A549 (cell line): Measurements from ENCODE around the gene SH3BGRL2. TPM values are rescaled to one million over a fixed set of nuclear protein-coding genes. Genes with fewer than 3 reads are reported as not detected.

ENCODE experiments used
- ATAC-seq, 2 experiments: fragments of 200-7000 bp in 1 of 2; fragments of >200 bp in 1 of 2; cut with Nextera tagmentation in 1 of 2; cut with Tn5 transposase in 1 of 2; 3 replicates each; pipeline versions ENCODE4 v1.8.0 to v1.9.1; 2018 to 2020; ENCODE audit warnings: mild to moderate bottlenecking in 1 of 2, moderate library complexity in 1 of 2
- CTCF ChIA-PET: fragments of 300-600 bp; sonication (Branson Sonifier 250); formaldehyde crosslinking; extraction: SDS; loops from one replicate; lab custom pipeline; 2021; ENCODE audit warnings: antibody characterized with exemption, inconsistent platforms; lab: Yijun Ruan, JAX
- POLR2A ChIA-PET: fragments of 350-600 bp; formaldehyde crosslinking; extraction: SDS; loops from one replicate; lab custom pipeline; 2021; ENCODE audit warnings: antibody characterized with exemption, inconsistent platforms; lab: Yijun Ruan, JAX
- DNase-seq, 2 experiments: peaks; one replicate each; pipeline versions ENCODE4 v3.0.0 to v3.0.0-alpha.2; 2011 to 2016; ENCODE audit warnings: low read depth in 1 of 2, low spot score in 1 of 2
- FAIRE-seq: peaks from 2 replicates; lab custom pipeline; 2011; peaks lifted over from hg19 to GRCh38; lab: Jason Lieb, UNC
- H3K27ac ChIP-seq, 2 experiments: fragments of >200 bp; sonication (Bioruptor Twin); formaldehyde crosslinking; 3 replicates each; pipeline ENCODE4 v1.5.1; 2016 to 2017
- H3K4me1 ChIP-seq: fragments of >200 bp; sonication (Bioruptor Twin); formaldehyde crosslinking; 3 replicates; pipeline ENCODE4 v1.6.1; 2016
- H3K4me2 ChIP-seq: fragments of >200 bp; sonication (Bioruptor Twin); formaldehyde crosslinking; 3 replicates; pipeline ENCODE4 v1.6.1; 2016
- H3K4me3 ChIP-seq: fragments of >200 bp; sonication (Bioruptor Twin); formaldehyde crosslinking; 3 replicates; pipeline ENCODE4 v1.5.1; 2016
- H3K9me3 ChIP-seq: fragments of >200 bp; sonication (Bioruptor Twin); formaldehyde crosslinking; 3 replicates; pipeline ENCODE4 v1.6.1; 2016
- BHLHE40 ChIP-seq: IDR thresholded peaks from 2 replicates; pipeline ENCODE4 v1.6.1; 2012; ENCODE audit warnings: low read depth, low read length, inconsistent platforms
- CBX2 ChIP-seq: fragments of 200-600 bp; sonication (generic); IDR thresholded peaks from 2 replicates; pipeline ENCODE4 v1.6.1; 2016; ENCODE audit warnings: low read depth, mild to moderate bottlenecking, borderline replicate concordance
- CBX8 ChIP-seq: fragments of 200-600 bp; sonication (generic); IDR thresholded peaks from 2 replicates; pipeline ENCODE4 v1.6.1; 2016
- CEBPB ChIP-seq, 2 experiments: fragments of >200 bp in 1 of 2; sonication (Bioruptor Twin) in 1 of 2; formaldehyde crosslinking in 1 of 2; IDR thresholded peaks; 2 replicates each; pipeline ENCODE4 v1.6.1; 2012 to 2016
- CHD2 ChIP-seq: fragments of 150-350 bp; IDR thresholded peaks from 2 replicates; pipeline ENCODE4 v1.6.1; 2014; ENCODE audit warnings: low read length; ENCODE audit not compliant: partially characterized antibody
- EHF ChIP-seq: fragments of 250-450 bp; sonication (Bioruptor Pico); IDR thresholded peaks from 2 replicates; pipeline ENCODE4 v1.5.0; 2020; ENCODE audit warnings: mild to moderate bottlenecking
- EP300 ChIP-seq, 2 experiments: fragments of >200 bp; sonication (Bioruptor Twin); formaldehyde crosslinking; IDR thresholded peaks; 2 replicates in 1 of 2; 3 replicates in 1 of 2; pipeline ENCODE4 v1.6.1; 2016 to 2017
- HOXA7 ChIP-seq: fragments of 250-450 bp; sonication (Bioruptor Pico); IDR thresholded peaks from 2 replicates; pipeline ENCODE4 v1.5.0; 2020; ENCODE audit warnings: mild to moderate bottlenecking, moderate library complexity
- HOXB5 ChIP-seq: fragments of 250-450 bp; sonication (Bioruptor Pico); IDR thresholded peaks from 2 replicates; pipeline ENCODE4 v1.5.0; 2020; ENCODE audit warnings: mild to moderate bottlenecking, moderate library complexity
- JUNB ChIP-seq: fragments of >200 bp; sonication (Bioruptor Twin); formaldehyde crosslinking; IDR thresholded peaks from 2 replicates; pipeline ENCODE4 v1.6.1; 2016
- KDM5A ChIP-seq: fragments of 200-600 bp; sonication (generic); IDR thresholded peaks from 2 replicates; pipeline ENCODE4 v1.6.1; 2016; ENCODE audit warnings: antibody characterized with exemption, mild to moderate bottlenecking
- NPAS2 ChIP-seq: fragments of 250-450 bp; sonication (Bioruptor Pico); IDR thresholded peaks from 2 replicates; pipeline ENCODE4 v1.8.0; 2022; ENCODE audit warnings: mild to moderate bottlenecking, moderate library complexity, borderline replicate concordance
- NR3C1 ChIP-seq: fragments of >200 bp; sonication (Bioruptor Twin); formaldehyde crosslinking; IDR thresholded peaks from 3 replicates; pipeline ENCODE4 v1.6.1; 2017
- POLR2AphosphoS2 ChIP-seq: conservative IDR thresholded peaks from 2 replicates; pipeline ENCODE4 v1.6.1; 2012; ENCODE audit warnings: low read length, improper control_type of control experiment, inconsistent platforms
- RAD21 ChIP-seq, 2 experiments: fragments of >200 bp in 1 of 2; sonication (Bioruptor Twin) in 1 of 2; formaldehyde crosslinking in 1 of 2; IDR thresholded peaks in 1 of 2; conservative IDR thresholded peaks in 1 of 2; 2 replicates in 1 of 2; 3 replicates in 1 of 2; pipeline ENCODE4 v1.6.1; 2012 to 2018; ENCODE audit warnings: inconsistent platforms in 1 of 2
- RCOR1 ChIP-seq: fragments of 150-350 bp; IDR thresholded peaks from 2 replicates; pipeline ENCODE4 v1.6.1; 2014; ENCODE audit warnings: antibody characterized with exemption, low read length, low read depth
- RFX5 ChIP-seq: fragments of 450-650 bp; IDR thresholded peaks from 2 replicates; pipeline ENCODE4 v1.7.1; 2014; ENCODE audit warnings: antibody characterized with exemption, mild to moderate bottlenecking, moderate library complexity
- SMC3 ChIP-seq: fragments of >200 bp; sonication (Bioruptor Twin); formaldehyde crosslinking; IDR thresholded peaks from 3 replicates; pipeline ENCODE4 v1.6.1; 2018; ENCODE audit warnings: inconsistent platforms
- SREBF2 ChIP-seq: fragments of 450-650 bp; IDR thresholded peaks from 2 replicates; pipeline ENCODE4 v1.6.1; 2014; ENCODE audit warnings: mild to moderate bottlenecking, moderate library complexity
- ZC3H11A ChIP-seq: fragments of 450-650 bp; IDR thresholded peaks from 2 replicates; pipeline ENCODE4 v1.6.1; 2014; ENCODE audit warnings: antibody characterized with exemption, mild to moderate bottlenecking
- WGBS: methylation state at CpG from one replicate; pipeline ENCODE4 v1.1.6; 2017; ENCODE audit errors: missing lambda C conversion rate; 5-methylcytosine and 5-hydroxymethylcytosine counted together
- polyA plus RNA-seq, 4 experiments: library from polyadenylated mRNA; depleted of rRNA in 3 of 4; stranded (reverse); fragments of >200 nt; fragmentation: RNase III in 1 of 4; extraction: RNeasy Plus Mini Kit Qiagen cat#74134 plus additional on column Dnase treatment in 1 of 4; gene quantifications; 2 replicates in 3 of 4; 3 replicates in 1 of 4; pipeline ENCODE4 v1.2.3, GENCODE V29; 2011 to 2017
- TF ChIP-seq, protein P1 (sequence below): fragments of 250-450 bp; sonication (Bioruptor Pico); IDR thresholded peaks from 2 replicates; pipeline ENCODE4 v1.5.0; 2021; ENCODE audit warnings: mild to moderate bottlenecking, moderate library complexity, borderline replicate concordance
- TF ChIP-seq, protein P2 (sequence below): fragments of 450-650 bp; IDR thresholded peaks from 2 replicates; pipeline ENCODE4 v1.6.1; 2014; ENCODE audit warnings: antibody characterized with exemption
- TF ChIP-seq, protein P3 (sequence below): fragments of >200 bp; sonication (Bioruptor Twin); formaldehyde crosslinking; IDR thresholded peaks from 3 replicates; pipeline ENCODE4 v1.5.1; 2016
- TF ChIP-seq, protein P4 (sequence below): fragments of >200 bp; sonication (Bioruptor Twin); formaldehyde crosslinking; IDR thresholded peaks from 3 replicates; pipeline ENCODE4 v1.6.1; 2016
- TF ChIP-seq, protein P5 (sequence below): IDR thresholded peaks from 2 replicates; pipeline ENCODE4 v1.6.1; 2012
- TF ChIP-seq, protein P6 (sequence below): IDR thresholded peaks from 2 replicates; pipeline ENCODE4 v1.6.1; 2012; ENCODE audit warnings: low read depth, borderline replicate concordance
- TF ChIP-seq, protein P7 (sequence below): fragments of 250-450 bp; sonication (Bioruptor Pico); IDR thresholded peaks from 2 replicates; pipeline ENCODE4 v1.5.0; 2020; ENCODE audit warnings: low read depth, mild to moderate bottlenecking, moderate library complexity
- TF ChIP-seq, protein P8 (sequence below): fragments of 150-350 bp; IDR thresholded peaks from 2 replicates; pipeline ENCODE4 v1.6.1; 2014; ENCODE audit warnings: low read depth, mild to moderate bottlenecking, low read length

SH3BGRL2 gene
- polyA plus RNA-seq, 2 of the 4 experiments (the other 2 are of a cell fraction): 0.48 to 1.9 TPM

DNA sequence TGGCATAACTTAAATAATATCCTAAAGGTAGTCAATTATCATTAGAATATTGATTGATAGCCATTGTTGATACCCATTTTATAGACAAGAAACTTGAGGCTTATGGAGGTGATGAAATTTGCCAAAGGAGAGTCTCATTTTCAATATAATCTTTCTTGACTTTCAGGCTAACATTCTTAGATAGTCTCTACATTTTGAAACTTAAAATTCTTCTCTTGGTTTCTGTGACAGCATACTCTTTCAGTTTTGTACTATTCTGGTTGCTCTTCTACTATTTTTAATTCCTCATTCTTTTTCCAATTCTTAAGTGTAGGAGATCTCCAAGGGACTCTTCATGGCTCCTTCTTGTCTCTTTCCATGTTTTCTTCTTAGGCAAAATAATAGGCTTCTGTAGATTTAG lies 3.7 kb upstream of the SH3BGRL2 start:
- FAIRE-seq: no peak
- no peak for TF ChIP-seq CBX8
- no peak for TF ChIP-seq RAD21 (conservative IDR thresholded peaks at IDR 0.05 in 1 of 2, IDR thresholded peaks at IDR 0.05 in 1 of 2)
- TF ChIP-seq, protein P1, sequence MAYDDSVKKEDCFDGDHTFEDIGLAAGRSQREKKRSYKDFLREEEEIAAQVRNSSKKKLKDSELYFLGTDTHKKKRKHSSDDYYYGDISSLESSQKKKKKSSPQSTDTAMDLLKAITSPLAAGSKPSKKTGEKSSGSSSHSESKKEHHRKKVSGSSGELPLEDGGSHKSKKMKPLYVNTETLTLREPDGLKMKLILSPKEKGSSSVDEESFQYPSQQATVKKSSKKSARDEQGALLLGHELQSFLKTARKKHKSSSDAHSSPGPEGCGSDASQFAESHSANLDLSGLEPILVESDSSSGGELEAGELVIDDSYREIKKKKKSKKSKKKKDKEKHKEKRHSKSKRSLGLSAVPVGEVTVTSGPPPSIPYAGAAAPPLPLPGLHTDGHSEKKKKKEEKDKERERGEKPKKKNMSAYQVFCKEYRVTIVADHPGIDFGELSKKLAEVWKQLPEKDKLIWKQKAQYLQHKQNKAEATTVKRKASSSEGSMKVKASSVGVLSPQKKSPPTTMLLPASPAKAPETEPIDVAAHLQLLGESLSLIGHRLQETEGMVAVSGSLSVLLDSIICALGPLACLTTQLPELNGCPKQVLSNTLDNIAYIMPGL (CRISPR knock-in tag): no peak
- TF ChIP-seq SMC3: no peak
- TF ChIP-seq, protein P2, sequence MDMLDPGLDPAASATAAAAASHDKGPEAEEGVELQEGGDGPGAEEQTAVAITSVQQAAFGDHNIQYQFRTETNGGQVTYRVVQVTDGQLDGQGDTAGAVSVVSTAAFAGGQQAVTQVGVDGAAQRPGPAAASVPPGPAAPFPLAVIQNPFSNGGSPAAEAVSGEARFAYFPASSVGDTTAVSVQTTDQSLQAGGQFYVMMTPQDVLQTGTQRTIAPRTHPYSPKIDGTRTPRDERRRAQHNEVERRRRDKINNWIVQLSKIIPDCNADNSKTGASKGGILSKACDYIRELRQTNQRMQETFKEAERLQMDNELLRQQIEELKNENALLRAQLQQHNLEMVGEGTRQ: no peak
- TF ChIP-seq NR3C1: no peak
- no peak for TF ChIP-seq RCOR1
- TF ChIP-seq CEBPB (IDR thresholded peaks at IDR 0.05): no peak
- no peak for TF ChIP-seq POLR2AphosphoS2
- no peak for TF ChIP-seq CHD2
- TF ChIP-seq HOXA7 (CRISPR knock-in tag): no peak
- TF ChIP-seq EP300 (IDR thresholded peaks at IDR 0.05): no peak
- TF ChIP-seq, protein P3, sequence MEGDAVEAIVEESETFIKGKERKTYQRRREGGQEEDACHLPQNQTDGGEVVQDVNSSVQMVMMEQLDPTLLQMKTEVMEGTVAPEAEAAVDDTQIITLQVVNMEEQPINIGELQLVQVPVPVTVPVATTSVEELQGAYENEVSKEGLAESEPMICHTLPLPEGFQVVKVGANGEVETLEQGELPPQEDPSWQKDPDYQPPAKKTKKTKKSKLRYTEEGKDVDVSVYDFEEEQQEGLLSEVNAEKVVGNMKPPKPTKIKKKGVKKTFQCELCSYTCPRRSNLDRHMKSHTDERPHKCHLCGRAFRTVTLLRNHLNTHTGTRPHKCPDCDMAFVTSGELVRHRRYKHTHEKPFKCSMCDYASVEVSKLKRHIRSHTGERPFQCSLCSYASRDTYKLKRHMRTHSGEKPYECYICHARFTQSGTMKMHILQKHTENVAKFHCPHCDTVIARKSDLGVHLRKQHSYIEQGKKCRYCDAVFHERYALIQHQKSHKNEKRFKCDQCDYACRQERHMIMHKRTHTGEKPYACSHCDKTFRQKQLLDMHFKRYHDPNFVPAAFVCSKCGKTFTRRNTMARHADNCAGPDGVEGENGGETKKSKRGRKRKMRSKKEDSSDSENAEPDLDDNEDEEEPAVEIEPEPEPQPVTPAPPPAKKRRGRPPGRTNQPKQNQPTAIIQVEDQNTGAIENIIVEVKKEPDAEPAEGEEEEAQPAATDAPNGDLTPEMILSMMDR: no peak
- TF ChIP-seq, all 56 proteins: peak for 0
- no peak overlapping the region for H3K4me3 ChIP-seq
- no peak overlapping the region for H3K4me2 ChIP-seq
- ATAC-seq (no peak), DNase-seq (no peak)
- H3K27ac ChIP-seq: no peak overlapping the region
- CTCF ChIA-PET: interaction anchor here (1.3 kb wide), 1 partner anchor 15 kb away, joined by 3 read pairs; no protein-coding TSS in a partner anchor
- no peaks in the 10 kb centered on the region for H3K9me3 ChIP-seq
- H3K4me1 ChIP-seq: no peaks in the 10 kb centered on the region
- POLR2A ChIA-PET: no interaction called here

DNA sequence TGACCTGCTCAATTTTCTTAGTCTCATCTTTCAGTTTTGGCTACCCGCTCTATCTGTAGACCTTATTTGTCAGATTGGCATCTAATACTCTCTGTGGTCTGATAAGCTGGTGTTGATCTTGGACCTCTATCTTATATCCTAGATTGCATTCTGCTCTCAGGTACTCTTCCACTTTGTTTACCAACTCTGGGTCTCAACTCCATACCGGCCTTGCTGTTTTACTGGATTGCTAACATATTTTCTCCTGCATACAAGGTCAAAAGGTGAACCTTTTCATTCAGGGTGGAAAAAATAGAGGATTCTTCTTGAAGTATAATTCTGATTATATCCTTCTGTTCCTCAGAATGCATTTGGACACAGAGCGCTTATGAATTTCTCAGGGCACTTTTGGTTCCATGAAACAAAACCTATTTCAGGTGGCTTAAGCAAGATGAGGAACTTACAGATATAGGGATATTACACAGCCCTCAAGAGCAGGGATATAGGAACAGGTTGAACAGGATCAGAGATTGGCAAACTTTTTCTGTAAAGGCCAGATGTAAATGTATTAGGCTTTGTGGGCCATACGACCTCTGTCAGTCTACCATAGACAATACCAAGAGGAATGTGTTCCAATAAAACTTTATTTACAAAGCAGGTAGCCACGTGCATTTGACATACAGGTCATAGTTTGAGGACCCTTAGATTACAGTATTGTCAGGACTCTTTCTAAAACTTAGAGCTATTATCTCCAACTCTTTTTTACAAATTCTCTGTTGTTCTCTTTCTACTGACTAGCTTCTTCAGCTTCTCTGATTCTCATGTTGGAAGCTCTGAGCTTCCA lies 2.5 kb upstream of the SH3BGRL2 start:
- ATAC-seq (no peak), DNase-seq (no peak), FAIRE-seq (no peak)
- H3K9me3 ChIP-seq: no peaks in the 10 kb centered on the region
- H3K4me1 ChIP-seq: no peaks in the 10 kb centered on the region
- ChIA-PET POLR2A (no interaction called here), CTCF (no interaction called here)
- H3K27ac ChIP-seq: no peak overlapping the region
- H3K4me2 ChIP-seq: no peak overlapping the region
- 74% methylated on average over 5 of the region's 5 CpGs for WGBS
- no peak overlapping the region for H3K4me3 ChIP-seq
- TF ChIP-seq, protein P4, sequence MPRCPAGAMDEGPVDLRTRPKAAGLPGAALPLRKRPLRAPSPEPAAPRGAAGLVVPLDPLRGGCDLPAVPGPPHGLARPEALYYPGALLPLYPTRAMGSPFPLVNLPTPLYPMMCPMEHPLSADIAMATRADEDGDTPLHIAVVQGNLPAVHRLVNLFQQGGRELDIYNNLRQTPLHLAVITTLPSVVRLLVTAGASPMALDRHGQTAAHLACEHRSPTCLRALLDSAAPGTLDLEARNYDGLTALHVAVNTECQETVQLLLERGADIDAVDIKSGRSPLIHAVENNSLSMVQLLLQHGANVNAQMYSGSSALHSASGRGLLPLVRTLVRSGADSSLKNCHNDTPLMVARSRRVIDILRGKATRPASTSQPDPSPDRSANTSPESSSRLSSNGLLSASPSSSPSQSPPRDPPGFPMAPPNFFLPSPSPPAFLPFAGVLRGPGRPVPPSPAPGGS: no peak
- no peak for TF ChIP-seq EHF (CRISPR knock-in tag)
- no peak for TF ChIP-seq KDM5A
- TF ChIP-seq SREBF2: no peak
- TF ChIP-seq RFX5: no peak
- no peak for TF ChIP-seq NPAS2
- TF ChIP-seq, protein P5, sequence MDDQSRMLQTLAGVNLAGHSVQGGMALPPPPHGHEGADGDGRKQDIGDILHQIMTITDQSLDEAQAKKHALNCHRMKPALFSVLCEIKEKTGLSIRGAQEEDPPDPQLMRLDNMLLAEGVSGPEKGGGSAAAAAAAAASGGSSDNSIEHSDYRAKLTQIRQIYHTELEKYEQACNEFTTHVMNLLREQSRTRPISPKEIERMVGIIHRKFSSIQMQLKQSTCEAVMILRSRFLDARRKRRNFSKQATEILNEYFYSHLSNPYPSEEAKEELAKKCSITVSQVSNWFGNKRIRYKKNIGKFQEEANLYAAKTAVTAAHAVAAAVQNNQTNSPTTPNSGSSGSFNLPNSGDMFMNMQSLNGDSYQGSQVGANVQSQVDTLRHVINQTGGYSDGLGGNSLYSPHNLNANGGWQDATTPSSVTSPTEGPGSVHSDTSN: no peak
- TF ChIP-seq CBX2: no peak
- TF ChIP-seq HOXB5: no peak
- no peak for TF ChIP-seq CEBPB (IDR thresholded peaks at IDR 0.05)
- TF ChIP-seq, protein P6, sequence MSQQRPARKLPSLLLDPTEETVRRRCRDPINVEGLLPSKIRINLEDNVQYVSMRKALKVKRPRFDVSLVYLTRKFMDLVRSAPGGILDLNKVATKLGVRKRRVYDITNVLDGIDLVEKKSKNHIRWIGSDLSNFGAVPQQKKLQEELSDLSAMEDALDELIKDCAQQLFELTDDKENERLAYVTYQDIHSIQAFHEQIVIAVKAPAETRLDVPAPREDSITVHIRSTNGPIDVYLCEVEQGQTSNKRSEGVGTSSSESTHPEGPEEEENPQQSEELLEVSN: no peak
- TF ChIP-seq, protein P7, sequence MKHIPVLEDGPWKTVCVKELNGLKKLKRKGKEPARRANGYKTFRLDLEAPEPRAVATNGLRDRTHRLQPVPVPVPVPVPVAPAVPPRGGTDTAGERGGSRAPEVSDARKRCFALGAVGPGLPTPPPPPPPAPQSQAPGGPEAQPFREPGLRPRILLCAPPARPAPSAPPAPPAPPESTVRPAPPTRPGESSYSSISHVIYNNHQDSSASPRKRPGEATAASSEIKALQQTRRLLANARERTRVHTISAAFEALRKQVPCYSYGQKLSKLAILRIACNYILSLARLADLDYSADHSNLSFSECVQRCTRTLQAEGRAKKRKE (CRISPR knock-in tag): no peak
- TF ChIP-seq, protein P8, sequence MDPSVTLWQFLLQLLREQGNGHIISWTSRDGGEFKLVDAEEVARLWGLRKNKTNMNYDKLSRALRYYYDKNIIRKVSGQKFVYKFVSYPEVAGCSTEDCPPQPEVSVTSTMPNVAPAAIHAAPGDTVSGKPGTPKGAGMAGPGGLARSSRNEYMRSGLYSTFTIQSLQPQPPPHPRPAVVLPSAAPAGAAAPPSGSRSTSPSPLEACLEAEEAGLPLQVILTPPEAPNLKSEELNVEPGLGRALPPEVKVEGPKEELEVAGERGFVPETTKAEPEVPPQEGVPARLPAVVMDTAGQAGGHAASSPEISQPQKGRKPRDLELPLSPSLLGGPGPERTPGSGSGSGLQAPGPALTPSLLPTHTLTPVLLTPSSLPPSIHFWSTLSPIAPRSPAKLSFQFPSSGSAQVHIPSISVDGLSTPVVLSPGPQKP: no peak
- no peak for TF ChIP-seq NR3C1
- no peak for TF ChIP-seq ZC3H11A
- no peak for TF ChIP-seq RCOR1
- no peak for TF ChIP-seq JUNB
- TF ChIP-seq BHLHE40: no peak
